ENCODE measurements around the gene MAPK1.
A peak's percentile ranks its signal among the peaks of the same experiment; 100 is the strongest.
"Not testable (repeated sequence)": the region's sequence is repeated elsewhere in the genome, so short reads cannot be mapped to it uniquely, and the experiment has no call there.

The MAPK1 gene

DNA sequence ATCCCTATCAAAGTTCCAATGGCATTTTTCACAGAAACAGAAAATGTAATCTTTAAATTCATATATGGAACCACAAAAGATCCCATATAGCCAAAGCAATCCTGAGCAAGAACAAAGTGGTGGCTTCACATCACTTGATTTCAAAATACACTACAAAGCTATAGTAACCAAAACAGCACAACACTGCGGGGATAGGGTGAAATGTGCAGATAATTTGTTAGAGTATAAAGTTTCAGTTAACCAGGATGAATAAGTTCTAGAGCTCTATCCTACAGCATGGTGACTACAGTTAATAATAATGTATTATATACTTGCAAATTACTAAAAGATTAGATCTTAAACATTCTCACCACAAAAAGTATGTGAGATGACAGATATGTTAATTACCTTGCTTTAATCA is 55.5 kb downstream of the MAPK1 start:
- DNase-seq (no peak), ATAC-seq (replicated peaks) (no peak)
- peaks cover 0 to 3% of the 10 kb centered on the region in 2 donors for H3K9me3 Mint-ChIP-seq
- no peak overlapping the region for H3K4me3 Mint-ChIP-seq
- peaks cover 30 to 68% of the 10 kb centered on the region in 2 donors for H3K4me1 Mint-ChIP-seq
- peaks cover 15 to 35% of the 10 kb centered on the region in 2 donors for H3K36me3 Mint-ChIP-seq
- H3K27me3 Mint-ChIP-seq = no peaks in the 10 kb centered on the region
- H3K27ac Mint-ChIP-seq = no peak overlapping the region

DNA sequence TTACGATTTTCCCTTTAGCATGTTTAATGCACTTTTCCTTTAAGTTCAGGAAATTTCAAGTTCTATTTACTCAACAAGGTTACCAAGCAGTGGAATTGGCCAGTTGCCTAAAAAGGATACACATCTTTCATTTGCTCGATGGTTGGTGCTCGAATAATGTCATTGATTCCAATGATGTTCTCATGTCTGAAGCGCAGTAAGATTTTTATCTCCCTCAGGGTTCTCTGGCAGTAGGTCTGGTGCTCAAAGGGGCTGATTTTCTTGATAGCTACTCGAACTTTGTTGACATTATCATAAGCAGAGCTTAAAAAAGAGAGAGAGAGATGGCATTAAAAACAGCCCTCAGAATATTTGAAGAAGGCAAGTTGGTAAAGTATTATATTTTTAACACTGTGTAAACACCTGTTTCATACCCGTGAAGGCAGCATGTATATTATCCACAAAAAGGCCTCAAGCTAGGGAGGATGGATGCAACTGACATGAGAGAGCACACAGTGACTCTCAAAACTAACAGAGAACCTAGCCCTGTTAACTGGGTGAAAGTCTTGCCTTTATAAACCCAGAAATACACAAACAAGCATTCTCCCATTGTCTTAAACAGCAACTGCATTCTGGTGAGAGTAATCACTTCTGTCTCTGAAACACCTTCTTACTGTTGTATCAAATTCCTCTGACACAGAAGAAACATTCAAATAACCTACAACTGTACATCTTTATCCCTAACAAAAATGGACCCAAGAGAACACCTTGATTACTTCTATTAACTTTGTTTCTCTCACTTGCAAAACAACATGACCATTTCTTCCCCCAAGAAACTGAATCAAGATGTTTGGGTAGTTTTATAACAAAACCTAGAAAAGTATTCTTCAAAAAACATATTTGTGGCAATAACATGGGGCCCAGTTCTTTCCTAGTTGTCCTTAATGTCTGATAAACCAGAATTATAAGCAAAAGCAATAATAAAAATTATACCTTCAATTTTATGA is 59.6 kb downstream of the MAPK1 start:
- Mint-ChIP-seq H3K27ac (peak overlapping the region; percentile 59), H3K4me3 (no peak overlapping the region), H3K4me1 (peaks cover 9 to 39% of the 10 kb centered on the region in 2 donors), H3K36me3 (peaks cover 21 to 47% of the 10 kb centered on the region in 2 donors), H3K9me3 (no peaks in the 10 kb centered on the region), H3K27me3 (no peaks in the 10 kb centered on the region)
- ATAC-seq (replicated peaks) (no peak), DNase-seq (no peak)

DNA sequence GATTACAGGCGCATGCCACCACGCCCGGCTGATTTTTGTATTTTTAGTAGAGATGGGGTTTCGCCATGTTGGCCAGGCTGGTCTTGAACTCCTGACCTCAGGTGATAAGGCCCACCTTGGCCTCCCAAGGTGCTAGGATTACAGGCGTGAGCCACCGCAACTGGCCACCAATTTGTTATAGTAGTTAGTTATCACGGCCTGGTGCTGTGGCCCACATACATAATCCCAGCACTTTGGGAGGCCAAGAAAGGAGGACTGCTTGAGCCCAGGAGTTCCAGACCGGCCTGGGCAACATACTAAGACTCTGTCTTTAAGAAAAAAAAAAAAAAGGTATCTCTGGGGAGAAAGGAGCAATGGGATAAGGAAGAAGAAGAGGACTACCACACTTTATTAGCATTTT is 62.1 kb downstream of the MAPK1 start:
- H3K4me3 Mint-ChIP-seq; H3K27me3 Mint-ChIP-seq; DNase-seq; H3K27ac Mint-ChIP-seq; ATAC-seq (replicated peaks); H3K9me3 Mint-ChIP-seq: not testable (repeated sequence)
- Mint-ChIP-seq H3K4me1 (peaks cover 8 to 33% of the 10 kb centered on the region in 2 donors), H3K36me3 (peaks cover 38 to 58% of the 10 kb centered on the region in 2 donors)

DNA sequence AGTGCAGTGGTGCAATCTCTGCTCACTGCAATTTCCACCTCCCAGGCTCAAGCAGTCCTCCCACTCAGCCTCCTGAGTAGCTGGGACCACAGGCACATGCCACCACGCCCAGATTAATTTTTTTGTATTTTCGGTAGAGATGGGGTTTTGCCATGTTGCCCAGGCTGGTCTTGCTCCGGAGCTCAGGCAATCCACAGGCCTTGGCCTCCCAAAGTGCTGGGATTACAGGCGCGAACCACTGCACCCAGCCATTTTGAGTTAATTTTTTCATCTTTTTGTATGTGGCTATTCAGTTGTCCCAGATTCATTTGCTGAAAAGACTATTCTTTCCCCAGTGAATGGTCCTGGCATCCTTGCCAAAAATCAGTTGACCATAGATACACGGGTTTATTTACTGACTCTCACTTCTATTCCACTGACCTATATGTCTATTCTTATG is 63.6 kb downstream of the MAPK1 start:
- Mint-ChIP-seq H3K4me3 (no peak overlapping the region), H3K27ac (no peak overlapping the region), H3K36me3 (peaks cover 42 to 56% of the 10 kb centered on the region in 2 donors), H3K9me3 (no peaks in the 10 kb centered on the region), H3K4me1 (peaks cover 5 to 26% of the 10 kb centered on the region in 2 donors), H3K27me3 (no peaks in the 10 kb centered on the region)
- DNase-seq (no peak), ATAC-seq (replicated peaks) (no peak)

DNA sequence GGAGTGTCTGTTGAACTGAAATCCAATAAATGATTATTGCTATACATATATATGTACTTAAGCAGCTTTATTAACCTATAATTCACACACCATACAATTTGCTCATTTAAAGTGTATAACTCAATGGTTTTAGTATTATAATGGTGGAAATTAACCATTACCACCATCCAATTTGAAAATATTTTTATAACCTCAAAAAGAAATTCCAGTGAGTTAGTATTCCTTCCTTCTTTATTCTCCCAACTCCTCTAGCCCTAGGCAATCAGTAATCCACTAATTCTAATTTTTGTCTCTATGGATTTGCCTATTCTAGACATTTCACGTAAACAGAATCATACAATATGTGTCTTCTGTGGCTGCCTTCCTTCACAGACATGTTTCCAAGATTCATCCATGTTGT is 64.8 kb downstream of the MAPK1 start:
- no peak for ATAC-seq (replicated peaks)
- DNase-seq = no peak
- Mint-ChIP-seq H3K4me1 (peaks cover 2 to 19% of the 10 kb centered on the region in 2 donors), H3K9me3 (no peaks in the 10 kb centered on the region), H3K27me3 (no peaks in the 10 kb centered on the region), H3K36me3 (peaks cover 43 to 56% of the 10 kb centered on the region in 2 donors), H3K27ac (peak overlapping the region; percentile 47), H3K4me3 (no peak overlapping the region)

DNA sequence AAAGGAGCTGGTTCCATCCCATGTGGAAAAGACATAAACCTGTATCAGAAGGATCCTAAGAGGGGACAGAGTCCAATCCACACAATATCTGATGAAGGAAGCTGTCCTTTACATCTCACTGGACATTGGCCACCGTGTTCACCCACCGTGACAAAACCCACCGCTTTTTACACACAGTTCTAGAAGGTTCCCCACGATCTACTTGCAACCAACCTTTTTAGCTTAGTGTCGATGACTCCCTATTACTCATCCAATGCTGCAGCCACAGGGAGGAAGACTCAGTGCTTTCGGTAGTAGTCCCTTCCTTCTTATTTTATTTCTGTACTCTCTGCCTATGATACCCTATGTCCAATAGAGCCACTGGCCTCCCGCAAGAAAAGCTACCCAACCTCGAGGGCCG is 65.4 kb downstream of the MAPK1 start:
- no peak for ATAC-seq (replicated peaks)
- no peak overlapping the region for H3K4me3 Mint-ChIP-seq
- DNase-seq = no peak
- no peaks in the 10 kb centered on the region for H3K27me3 Mint-ChIP-seq
- H3K27ac Mint-ChIP-seq = no peak overlapping the region
- H3K9me3 Mint-ChIP-seq = no peaks in the 10 kb centered on the region
- H3K4me1 Mint-ChIP-seq = peaks cover 0 to 13% of the 10 kb centered on the region in 2 donors
- H3K36me3 Mint-ChIP-seq = peaks cover 38 to 50% of the 10 kb centered on the region in 2 donors

DNA sequence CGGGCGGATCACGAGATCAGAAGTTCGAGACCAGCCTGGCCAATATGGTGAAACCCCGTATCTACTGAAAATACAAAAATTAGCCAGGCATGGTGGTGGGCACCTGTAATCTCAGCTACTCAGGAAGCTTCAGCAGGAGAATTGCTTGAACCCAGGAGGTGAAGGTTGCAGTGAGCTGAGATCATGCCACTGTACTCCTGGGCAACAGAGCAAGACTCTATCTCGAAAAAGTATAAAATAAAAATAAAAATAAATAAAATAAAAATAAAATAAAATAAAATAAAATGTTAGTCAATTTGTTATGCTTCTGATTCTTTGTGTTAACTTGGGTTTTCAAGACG is 66.2 kb downstream of the MAPK1 start:
- ATAC-seq (replicated peaks) = not testable (repeated sequence)
- H3K36me3 Mint-ChIP-seq = peaks cover 40 to 46% of the 10 kb centered on the region in 2 donors

DNA sequence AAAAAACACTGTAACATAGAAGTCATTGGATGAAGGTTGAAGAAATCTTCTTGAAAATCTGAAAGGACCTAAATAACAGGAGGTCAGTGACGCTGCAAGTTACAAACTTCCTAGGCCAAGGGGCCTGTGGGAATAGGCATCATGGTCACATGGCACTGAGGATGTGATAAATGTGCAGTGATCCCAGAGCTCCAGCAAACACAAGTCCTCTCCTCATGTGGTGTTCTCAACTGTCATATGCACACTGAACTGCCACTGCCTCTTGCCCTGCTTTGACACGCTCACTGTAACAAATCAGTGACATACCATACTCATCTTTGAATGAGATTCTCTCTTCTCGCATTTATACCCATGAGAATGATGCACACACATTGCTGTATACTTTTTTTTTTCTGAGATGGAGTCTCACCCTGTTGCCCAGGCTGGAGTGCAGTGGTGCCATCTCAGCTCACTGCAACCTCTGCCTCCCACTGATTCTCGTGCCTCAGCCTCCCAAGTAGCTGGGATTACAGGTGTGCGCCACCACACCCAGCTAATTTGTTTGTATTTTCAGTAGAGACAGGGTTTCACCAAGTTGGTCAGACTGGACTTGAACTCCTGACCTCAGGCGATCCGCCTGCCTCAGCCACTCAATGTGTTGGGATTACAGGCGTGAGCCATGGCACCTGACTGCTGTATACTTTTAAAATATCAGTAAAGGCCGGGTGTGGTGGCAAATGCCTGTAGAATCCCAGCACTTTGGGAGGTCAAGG is 66.7 kb downstream of the MAPK1 start:
- Mint-ChIP-seq H3K36me3 (peaks cover 43 to 49% of the 10 kb centered on the region in 2 donors), H3K27ac (no peak overlapping the region), H3K4me3 (no peak overlapping the region), H3K9me3 (no peaks in the 10 kb centered on the region), H3K4me1 (peaks cover 3 to 10% of the 10 kb centered on the region in 2 donors), H3K27me3 (no peaks in the 10 kb centered on the region)
- DNase-seq = no peak
- no peak for ATAC-seq (replicated peaks)

More for the DNA sequence above, 66.2 kb downstream of the MAPK1 start:
- H3K27ac Mint-ChIP-seq, H3K27me3 Mint-ChIP-seq, H3K4me3 Mint-ChIP-seq, H3K9me3 Mint-ChIP-seq, DNase-seq: not testable (repeated sequence)
- peaks cover 3 to 10% of the 10 kb centered on the region in 2 donors for H3K4me1 Mint-ChIP-seq

DNA sequence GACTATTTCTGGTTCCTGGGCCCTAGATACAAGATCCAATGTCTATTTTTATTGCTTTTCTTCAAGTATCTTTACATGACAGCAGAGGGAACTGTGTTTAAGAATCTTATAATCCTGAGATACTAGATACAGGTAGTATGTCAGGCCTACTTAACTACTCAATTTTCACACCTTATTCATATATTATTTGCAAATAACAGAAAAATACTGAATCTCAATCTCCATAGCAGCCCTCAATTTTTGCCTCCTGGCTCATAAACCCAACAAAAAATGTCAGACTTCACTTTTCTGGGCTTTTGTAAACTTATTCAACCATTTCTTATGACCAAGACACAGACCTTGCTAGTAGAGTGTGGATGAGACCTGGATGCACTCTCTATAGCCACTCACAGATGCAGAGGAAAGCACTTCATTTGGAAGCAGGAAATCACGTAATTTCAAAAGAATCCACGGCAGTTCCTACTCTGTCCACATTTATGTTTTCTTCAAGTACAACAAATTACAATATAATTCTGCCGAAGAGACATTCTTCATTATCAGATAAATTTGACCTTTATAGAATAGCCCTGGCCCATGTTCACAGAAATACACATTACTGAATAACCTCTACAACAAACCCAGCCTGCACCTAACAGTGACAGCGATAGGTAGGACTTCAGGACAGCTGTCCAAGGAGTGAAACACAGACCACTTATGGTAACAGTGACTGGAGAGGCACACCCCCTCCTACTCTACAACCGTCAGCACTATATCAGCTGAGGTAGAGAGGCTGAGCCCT is 69.8 kb downstream of the MAPK1 start:
- Mint-ChIP-seq H3K27me3 (no peaks in the 10 kb centered on the region), H3K4me3 (no peak overlapping the region), H3K27ac (peak overlapping the region; percentile 9), H3K9me3 (no peaks in the 10 kb centered on the region), H3K36me3 (peaks cover 34% of the 10 kb centered on the region in 2 donors), H3K4me1 (peaks cover 3 to 6% of the 10 kb centered on the region in 2 donors)
- ATAC-seq (replicated peaks) = no peak
- no peak for DNase-seq

DNA sequence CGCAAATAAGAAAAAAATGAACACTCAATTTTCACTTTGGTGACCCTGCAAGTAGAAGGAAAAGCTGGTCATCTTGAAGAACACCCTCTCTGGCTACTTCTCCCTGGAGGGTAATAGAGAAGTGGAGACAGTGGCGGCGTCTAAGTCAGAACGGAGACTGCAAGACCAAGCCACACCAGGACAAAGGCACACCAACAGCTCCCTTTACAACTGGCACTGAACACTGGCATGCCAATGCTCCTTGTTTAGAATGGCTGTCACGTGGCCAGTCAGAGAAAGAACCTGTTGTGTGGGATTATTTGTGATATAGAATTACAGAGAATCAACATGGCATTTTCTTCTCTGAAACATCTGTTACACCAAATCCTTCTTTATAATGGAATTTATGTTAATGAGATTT is 70.6 kb downstream of the MAPK1 start:
- Mint-ChIP-seq H3K36me3 (peaks cover 28 to 29% of the 10 kb centered on the region in 2 donors), H3K9me3 (no peaks in the 10 kb centered on the region)
- no peak for DNase-seq

DNA sequence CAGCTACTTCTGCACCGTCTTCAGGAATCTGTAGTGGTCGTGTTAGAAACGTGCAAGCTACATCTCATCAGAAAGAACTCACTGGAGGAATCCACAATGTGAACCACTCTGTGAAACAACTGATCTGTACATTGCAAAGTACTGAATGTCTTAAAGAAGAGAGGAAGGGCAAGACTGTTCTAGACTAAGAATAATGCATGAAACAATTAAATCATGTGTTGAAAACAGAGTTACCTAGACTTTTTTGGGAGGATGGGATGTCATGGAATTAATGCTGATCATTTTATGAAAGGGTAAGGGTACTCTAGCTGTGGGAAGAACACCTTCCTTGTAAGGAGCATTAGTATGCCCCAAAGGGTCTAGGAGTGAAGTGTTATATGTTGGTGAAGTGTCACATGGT is 71.2 kb downstream of the MAPK1 start:
- Mint-ChIP-seq H3K9me3 (no peaks in the 10 kb centered on the region), H3K27me3 (no peaks in the 10 kb centered on the region), H3K36me3 (peaks cover 27 to 28% of the 10 kb centered on the region in 2 donors), H3K4me3 (no peak overlapping the region), H3K27ac (no peak overlapping the region), H3K4me1 (peaks cover 10 to 12% of the 10 kb centered on the region in 2 donors)
- DNase-seq (no peak), ATAC-seq (replicated peaks) (no peak)

More for the DNA sequence above, 70.6 kb downstream of the MAPK1 start:
- H3K27me3 Mint-ChIP-seq = no peaks in the 10 kb centered on the region
- no peak for ATAC-seq (replicated peaks)
- peaks cover 6 to 7% of the 10 kb centered on the region in 2 donors for H3K4me1 Mint-ChIP-seq
- no peak overlapping the region for H3K27ac Mint-ChIP-seq
- no peak overlapping the region for H3K4me3 Mint-ChIP-seq

DNA sequence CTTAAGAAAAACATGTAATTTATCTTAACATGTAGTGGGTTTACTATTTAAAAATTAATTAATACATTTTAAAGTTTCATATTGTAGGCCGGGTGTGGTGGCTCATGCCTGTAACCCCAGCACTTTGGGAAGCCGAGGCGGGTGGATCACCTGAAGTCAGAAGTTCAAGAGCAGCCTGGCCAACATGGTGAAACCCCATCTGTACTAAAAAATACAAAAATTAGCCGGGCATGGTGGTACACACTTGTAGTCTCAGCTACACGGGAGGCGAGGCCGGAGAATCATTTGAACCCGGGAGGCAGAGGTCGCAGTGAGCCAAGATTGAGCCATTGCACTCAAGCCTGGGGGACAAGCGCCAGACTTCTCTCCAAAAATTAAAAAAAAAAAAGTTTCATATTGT is 73.7 kb downstream of the MAPK1 start:
- not testable (repeated sequence) for DNase-seq; H3K9me3 Mint-ChIP-seq; H3K4me3 Mint-ChIP-seq; H3K27ac Mint-ChIP-seq; H3K27me3 Mint-ChIP-seq; ATAC-seq (replicated peaks)
- Mint-ChIP-seq H3K4me1 (peaks cover 12 to 13% of the 10 kb centered on the region in 2 donors), H3K36me3 (peaks cover 19 to 21% of the 10 kb centered on the region in 2 donors)

DNA sequence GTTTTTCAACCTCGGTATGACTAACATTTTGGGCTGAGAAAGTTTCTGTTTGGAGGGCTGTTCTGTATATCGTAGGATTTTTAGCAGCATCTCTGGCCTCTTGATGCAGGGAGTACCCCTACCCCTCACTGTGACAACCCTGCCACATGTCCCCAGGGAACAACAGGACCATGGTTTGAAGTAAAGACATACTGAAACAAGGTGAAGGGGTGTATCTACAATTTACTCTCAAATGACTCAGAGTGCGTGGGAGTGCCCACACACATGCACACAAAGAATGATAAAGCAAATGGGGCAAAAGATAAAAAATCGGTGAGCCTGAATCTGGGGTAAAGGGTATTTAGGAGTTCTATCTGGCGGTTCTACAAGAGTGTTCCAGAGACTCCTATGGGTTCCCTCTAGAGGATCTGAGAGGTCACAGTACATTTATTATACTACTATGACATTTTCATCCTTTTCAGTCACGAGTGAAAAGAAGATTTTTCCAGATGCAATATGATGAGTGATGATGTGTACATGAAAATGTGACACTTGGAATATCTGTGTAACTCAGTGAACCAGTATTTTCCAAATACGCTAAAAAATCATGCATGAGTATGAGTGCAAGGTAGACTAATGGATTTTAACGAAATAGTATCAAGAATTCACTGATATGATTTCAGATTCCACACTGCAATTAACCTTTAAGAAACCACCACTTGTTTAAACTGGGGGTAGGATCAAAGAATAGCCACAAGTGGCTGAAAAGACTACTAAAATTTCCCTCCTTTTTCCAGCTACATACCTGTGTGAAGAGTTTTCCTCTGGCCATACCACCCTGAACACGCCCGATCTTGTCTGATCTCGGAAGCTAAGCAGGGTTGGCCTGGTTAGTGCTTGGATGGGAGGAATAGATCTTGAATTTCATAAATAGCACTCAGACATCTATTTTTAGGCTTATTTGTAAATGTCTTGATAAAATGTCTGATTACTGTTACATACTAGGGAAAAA is 75.5 kb downstream of the MAPK1 start:
- Mint-ChIP-seq H3K9me3 (no peaks in the 10 kb centered on the region), H3K36me3 (peaks cover 22 to 32% of the 10 kb centered on the region in 2 donors), H3K27me3 (no peaks in the 10 kb centered on the region), H3K27ac (peak overlapping the region; percentile 56), H3K4me1 (peaks cover 13% of the 10 kb centered on the region in 2 donors), H3K4me3 (peak overlapping the region in 1 of 2 donors; percentile 25)
- DNase-seq (peak; percentile 65), ATAC-seq (replicated peaks) (peak; percentile 97 to 99)
